HEK293 (cell line): ENCODE data around the gene POLR1F.
A peak's percentile ranks its signal among the peaks of the same experiment; 100 is the strongest.

Source experiments
- HOXC10 ChIP-seq: sonication (generic); formaldehyde crosslinking; IDR thresholded peaks from 2 replicates; pipeline ENCODE4 v1.8.1; 2023; ENCODE audit warnings: mild to moderate bottlenecking, missing genetic modification reagents
- KLF7 ChIP-seq: fragments of 450-650 bp; formaldehyde crosslinking; IDR thresholded peaks from 2 replicates; pipeline ENCODE4 v1.5.1; 2016; ENCODE audit warnings: missing biosample characterization, missing genetic modification characterization, borderline replicate concordance
- KLF9 ChIP-seq: fragments of 450-650 bp; formaldehyde crosslinking; IDR thresholded peaks from 2 replicates; pipeline ENCODE4 v1.5.1; 2016; ENCODE audit warnings: missing biosample characterization, missing genetic modification characterization, low read depth
- SP7 ChIP-seq: fragments of 450-650 bp; formaldehyde crosslinking; IDR thresholded peaks from 2 replicates; pipeline ENCODE4 v1.5.1; 2016; ENCODE audit warnings: missing biosample characterization, missing genetic modification characterization
- TRIM28 ChIP-seq: IDR thresholded peaks from 2 replicates; pipeline ENCODE4 v1.6.1; 2011; ENCODE audit warnings: low read length, control low read depth, borderline replicate concordance
- ZBTB17 ChIP-seq: fragments of 450-650 bp; formaldehyde crosslinking; IDR thresholded peaks from 2 replicates; pipeline ENCODE4 v1.5.1; 2016; ENCODE audit warnings: missing biosample characterization, missing genetic modification characterization
- ZNF202 ChIP-seq: fragments of 450-650 bp; formaldehyde crosslinking; IDR thresholded peaks from 2 replicates; pipeline ENCODE4 v1.5.1; 2016; ENCODE audit warnings: missing biosample characterization, missing genetic modification characterization, borderline replicate concordance
- ZNF354C ChIP-seq: fragments of 450-650 bp; formaldehyde crosslinking; IDR thresholded peaks from 2 replicates; pipeline ENCODE4 v1.5.1; 2016; ENCODE audit warnings: missing biosample characterization, missing genetic modification characterization, low read depth, borderline replicate concordance
- ZNF426 ChIP-seq: fragments of 450-650 bp; formaldehyde crosslinking; IDR thresholded peaks from 2 replicates; pipeline ENCODE4 v1.5.1; 2017; ENCODE audit warnings: missing biosample characterization, missing genetic modification characterization, mild to moderate bottlenecking, inconsistent platforms, moderate library complexity
- ZNF48 ChIP-seq: fragments of 450-650 bp; formaldehyde crosslinking; IDR thresholded peaks from 2 replicates; pipeline ENCODE4 v1.5.1; 2016; ENCODE audit warnings: missing biosample characterization, missing genetic modification characterization
- ZNF555 ChIP-seq: fragments of 450-650 bp; formaldehyde crosslinking; conservative IDR thresholded peaks from 2 replicates; pipeline ENCODE4 v1.5.1; 2017; ENCODE audit warnings: missing biosample characterization, mild to moderate bottlenecking, missing genetic modification characterization, inconsistent platforms
- ZNF585B ChIP-seq: fragments of 450-650 bp; formaldehyde crosslinking; IDR thresholded peaks from 2 replicates; pipeline ENCODE4 v1.5.1; 2016; ENCODE audit warnings: missing biosample characterization, missing genetic modification characterization
- ZNF624 ChIP-seq: fragments of 450-650 bp; formaldehyde crosslinking; IDR thresholded peaks from 2 replicates; pipeline ENCODE4 v1.5.1; 2017; ENCODE audit warnings: missing biosample characterization, missing genetic modification characterization
- ZSCAN30 ChIP-seq: fragments of 450-650 bp; IDR thresholded peaks from 2 replicates; pipeline ENCODE4 v1.5.1; 2018; ENCODE audit warnings: missing biosample characterization, mild to moderate bottlenecking, missing genetic modification characterization, moderate library complexity
- TF ChIP-seq, protein P1 (sequence below): fragments of 450-650 bp; formaldehyde crosslinking; IDR thresholded peaks from 2 replicates; pipeline ENCODE4 v1.5.1; 2016; ENCODE audit warnings: missing biosample characterization, missing genetic modification characterization
- TF ChIP-seq, protein P2 (sequence below): fragments of 450-650 bp; formaldehyde crosslinking; IDR thresholded peaks from 2 replicates; pipeline ENCODE4 v1.5.1; 2016; ENCODE audit warnings: missing biosample characterization, missing genetic modification characterization, low read depth
- TF ChIP-seq, protein P3 (sequence below): fragments of 450-650 bp; IDR thresholded peaks from 2 replicates; pipeline ENCODE4 v1.5.1; 2018; ENCODE audit warnings: missing biosample characterization, missing genetic modification characterization
- TF ChIP-seq, protein P4 (sequence below): fragments of 450-650 bp; formaldehyde crosslinking; IDR thresholded peaks from 2 replicates; pipeline ENCODE4 v1.5.1; 2016; ENCODE audit warnings: missing biosample characterization, missing genetic modification characterization
- TF ChIP-seq, protein P5 (sequence below): fragments of 450-650 bp; formaldehyde crosslinking; IDR thresholded peaks from 2 replicates; pipeline ENCODE4 v1.5.1; 2016; ENCODE audit warnings: missing biosample characterization, missing genetic modification characterization, borderline replicate concordance
- TF ChIP-seq, protein P6 (sequence below): fragments of 450-650 bp; IDR thresholded peaks from 2 replicates; pipeline ENCODE4 v1.5.1; 2018; ENCODE audit warnings: missing biosample characterization, mild to moderate bottlenecking, missing genetic modification characterization
- TF ChIP-seq, protein P7 (sequence below): fragments of 450-650 bp; formaldehyde crosslinking; optimal IDR thresholded peaks from 2 replicates; pipeline ENCODE3; 2016; ENCODE audit warnings: missing biosample characterization, mild to moderate bottlenecking, missing genetic modification characterization

The POLR1F gene

DNA sequence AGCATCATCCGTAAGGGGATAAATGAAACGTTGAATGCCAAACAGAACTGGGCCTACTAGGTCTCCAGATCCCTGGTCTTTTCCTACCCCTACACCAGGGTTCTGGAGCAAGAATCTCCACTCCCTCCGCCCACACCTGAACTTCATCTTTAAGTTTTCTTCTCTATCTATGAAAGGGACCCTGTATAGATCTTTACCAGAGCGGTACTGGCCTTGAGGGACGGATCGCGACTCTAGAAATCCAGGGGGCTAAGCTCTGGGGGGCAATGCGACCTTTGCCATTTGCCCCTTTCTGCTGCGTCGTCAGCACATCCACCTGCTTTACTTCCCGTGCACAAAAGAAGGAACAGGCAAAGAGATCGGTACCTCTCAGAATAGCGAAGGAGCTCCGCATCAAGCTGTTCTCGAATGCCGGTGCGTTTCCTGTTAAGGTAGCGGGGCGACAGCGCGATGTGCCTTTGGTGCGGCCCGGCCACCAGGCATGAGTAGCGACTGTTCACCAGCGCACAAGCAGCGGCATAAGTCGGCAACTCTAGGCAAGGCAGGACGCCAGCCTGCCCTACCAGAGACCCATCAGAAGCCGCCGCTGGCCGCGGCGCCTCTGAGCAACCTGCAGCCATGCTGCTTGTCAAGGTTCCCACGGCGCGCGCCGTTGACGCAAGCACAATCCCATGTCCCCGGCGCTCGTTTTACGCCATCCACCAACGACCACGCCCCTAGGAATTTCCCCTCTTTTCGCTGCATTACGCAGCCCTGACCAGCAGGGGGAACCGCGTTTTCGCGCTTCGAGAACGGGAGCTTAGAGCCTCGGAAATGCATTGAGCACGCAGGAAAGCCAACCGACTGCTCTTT is at the start of gene POLR1F (continued):
- TF ChIP-seq, protein P1, sequence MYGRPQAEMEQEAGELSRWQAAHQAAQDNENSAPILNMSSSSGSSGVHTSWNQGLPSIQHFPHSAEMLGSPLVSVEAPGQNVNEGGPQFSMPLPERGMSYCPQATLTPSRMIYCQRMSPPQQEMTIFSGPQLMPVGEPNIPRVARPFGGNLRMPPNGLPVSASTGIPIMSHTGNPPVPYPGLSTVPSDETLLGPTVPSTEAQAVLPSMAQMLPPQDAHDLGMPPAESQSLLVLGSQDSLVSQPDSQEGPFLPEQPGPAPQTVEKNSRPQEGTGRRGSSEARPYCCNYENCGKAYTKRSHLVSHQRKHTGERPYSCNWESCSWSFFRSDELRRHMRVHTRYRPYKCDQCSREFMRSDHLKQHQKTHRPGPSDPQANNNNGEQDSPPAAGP (tag by site-specific recombination) = 0 out of 2 replicates have a peak, but pooled peaks have one; percentile 45
- TF ChIP-seq KLF7 (tag by site-specific recombination) (peak; percentile 47; the same call in 1 of the 2 replicates), HOXC10 (CRISPR knock-in tag) (0 out of 2 replicates have a peak, but pooled peaks have one; percentile 46), ZNF354C (tag by site-specific recombination) (no peak), TRIM28 (peak; percentile 78; the same call in 1 of the 2 replicates), ZSCAN30 (tag by site-specific recombination) (peak; percentile 52; the same call in 1 of the 2 replicates), ZNF48 (tag by site-specific recombination) (no peak), ZBTB17 (tag by site-specific recombination) (peak; percentile 50), ZNF202 (tag by site-specific recombination) (no peak), ZNF426 (tag by site-specific recombination) (no peak), ZNF585B (tag by site-specific recombination) (no peak), ZNF555 (tag by site-specific recombination) (no peak), KLF9 (tag by site-specific recombination) (peak; percentile 78), ZNF624 (tag by site-specific recombination) (no peak), SP7 (peak; percentile 53)
- TF ChIP-seq, protein P2, sequence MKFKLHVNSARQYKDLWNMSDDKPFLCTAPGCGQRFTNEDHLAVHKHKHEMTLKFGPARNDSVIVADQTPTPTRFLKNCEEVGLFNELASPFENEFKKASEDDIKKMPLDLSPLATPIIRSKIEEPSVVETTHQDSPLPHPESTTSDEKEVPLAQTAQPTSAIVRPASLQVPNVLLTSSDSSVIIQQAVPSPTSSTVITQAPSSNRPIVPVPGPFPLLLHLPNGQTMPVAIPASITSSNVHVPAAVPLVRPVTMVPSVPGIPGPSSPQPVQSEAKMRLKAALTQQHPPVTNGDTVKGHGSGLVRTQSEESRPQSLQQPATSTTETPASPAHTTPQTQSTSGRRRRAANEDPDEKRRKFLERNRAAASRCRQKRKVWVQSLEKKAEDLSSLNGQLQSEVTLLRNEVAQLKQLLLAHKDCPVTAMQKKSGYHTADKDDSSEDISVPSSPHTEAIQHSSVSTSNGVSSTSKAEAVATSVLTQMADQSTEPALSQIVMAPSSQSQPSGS (tag by site-specific recombination) = no peak
- TF ChIP-seq, protein P3, sequence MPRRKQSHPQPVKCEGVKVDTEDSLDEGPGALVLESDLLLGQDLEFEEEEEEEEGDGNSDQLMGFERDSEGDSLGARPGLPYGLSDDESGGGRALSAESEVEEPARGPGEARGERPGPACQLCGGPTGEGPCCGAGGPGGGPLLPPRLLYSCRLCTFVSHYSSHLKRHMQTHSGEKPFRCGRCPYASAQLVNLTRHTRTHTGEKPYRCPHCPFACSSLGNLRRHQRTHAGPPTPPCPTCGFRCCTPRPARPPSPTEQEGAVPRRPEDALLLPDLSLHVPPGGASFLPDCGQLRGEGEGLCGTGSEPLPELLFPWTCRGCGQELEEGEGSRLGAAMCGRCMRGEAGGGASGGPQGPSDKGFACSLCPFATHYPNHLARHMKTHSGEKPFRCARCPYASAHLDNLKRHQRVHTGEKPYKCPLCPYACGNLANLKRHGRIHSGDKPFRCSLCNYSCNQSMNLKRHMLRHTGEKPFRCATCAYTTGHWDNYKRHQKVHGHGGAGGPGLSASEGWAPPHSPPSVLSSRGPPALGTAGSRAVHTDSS (tag by site-specific recombination) = no peak
- TF ChIP-seq, protein P4, sequence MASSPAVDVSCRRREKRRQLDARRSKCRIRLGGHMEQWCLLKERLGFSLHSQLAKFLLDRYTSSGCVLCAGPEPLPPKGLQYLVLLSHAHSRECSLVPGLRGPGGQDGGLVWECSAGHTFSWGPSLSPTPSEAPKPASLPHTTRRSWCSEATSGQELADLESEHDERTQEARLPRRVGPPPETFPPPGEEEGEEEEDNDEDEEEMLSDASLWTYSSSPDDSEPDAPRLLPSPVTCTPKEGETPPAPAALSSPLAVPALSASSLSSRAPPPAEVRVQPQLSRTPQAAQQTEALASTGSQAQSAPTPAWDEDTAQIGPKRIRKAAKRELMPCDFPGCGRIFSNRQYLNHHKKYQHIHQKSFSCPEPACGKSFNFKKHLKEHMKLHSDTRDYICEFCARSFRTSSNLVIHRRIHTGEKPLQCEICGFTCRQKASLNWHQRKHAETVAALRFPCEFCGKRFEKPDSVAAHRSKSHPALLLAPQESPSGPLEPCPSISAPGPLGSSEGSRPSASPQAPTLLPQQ (tag by site-specific recombination) = 0 out of 2 replicates have a peak, but pooled peaks have one; percentile 16
- TF ChIP-seq, protein P5, sequence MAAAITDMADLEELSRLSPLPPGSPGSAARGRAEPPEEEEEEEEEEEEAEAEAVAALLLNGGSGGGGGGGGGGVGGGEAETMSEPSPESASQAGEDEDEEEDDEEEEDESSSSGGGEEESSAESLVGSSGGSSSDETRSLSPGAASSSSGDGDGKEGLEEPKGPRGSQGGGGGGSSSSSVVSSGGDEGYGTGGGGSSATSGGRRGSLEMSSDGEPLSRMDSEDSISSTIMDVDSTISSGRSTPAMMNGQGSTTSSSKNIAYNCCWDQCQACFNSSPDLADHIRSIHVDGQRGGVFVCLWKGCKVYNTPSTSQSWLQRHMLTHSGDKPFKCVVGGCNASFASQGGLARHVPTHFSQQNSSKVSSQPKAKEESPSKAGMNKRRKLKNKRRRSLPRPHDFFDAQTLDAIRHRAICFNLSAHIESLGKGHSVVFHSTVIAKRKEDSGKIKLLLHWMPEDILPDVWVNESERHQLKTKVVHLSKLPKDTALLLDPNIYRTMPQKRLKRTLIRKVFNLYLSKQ = no peak
- TF ChIP-seq, protein P6, sequence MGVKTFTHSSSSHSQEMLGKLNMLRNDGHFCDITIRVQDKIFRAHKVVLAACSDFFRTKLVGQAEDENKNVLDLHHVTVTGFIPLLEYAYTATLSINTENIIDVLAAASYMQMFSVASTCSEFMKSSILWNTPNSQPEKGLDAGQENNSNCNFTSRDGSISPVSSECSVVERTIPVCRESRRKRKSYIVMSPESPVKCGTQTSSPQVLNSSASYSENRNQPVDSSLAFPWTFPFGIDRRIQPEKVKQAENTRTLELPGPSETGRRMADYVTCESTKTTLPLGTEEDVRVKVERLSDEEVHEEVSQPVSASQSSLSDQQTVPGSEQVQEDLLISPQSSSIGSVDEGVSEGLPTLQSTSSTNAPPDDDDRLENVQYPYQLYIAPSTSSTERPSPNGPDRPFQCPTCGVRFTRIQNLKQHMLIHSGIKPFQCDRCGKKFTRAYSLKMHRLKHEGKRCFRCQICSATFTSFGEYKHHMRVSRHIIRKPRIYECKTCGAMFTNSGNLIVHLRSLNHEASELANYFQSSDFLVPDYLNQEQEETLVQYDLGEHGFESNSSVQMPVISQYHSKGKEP (tag by site-specific recombination) = peak; percentile 60; the same call in 1 of the 2 replicates
- TF ChIP-seq, protein P7, sequence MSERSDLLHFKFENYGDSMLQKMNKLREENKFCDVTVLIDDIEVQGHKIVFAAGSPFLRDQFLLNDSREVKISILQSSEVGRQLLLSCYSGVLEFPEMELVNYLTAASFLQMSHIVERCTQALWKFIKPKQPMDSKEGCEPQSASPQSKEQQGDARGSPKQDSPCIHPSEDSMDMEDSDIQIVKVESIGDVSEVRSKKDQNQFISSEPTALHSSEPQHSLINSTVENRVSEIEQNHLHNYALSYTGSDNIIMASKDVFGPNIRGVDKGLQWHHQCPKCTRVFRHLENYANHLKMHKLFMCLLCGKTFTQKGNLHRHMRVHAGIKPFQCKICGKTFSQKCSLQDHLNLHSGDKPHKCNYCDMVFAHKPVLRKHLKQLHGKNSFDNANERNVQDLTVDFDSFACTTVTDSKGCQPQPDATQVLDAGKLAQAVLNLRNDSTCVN (tag by site-specific recombination) = peak; percentile 47
